SW480 (cell line): ENCODE results near the gene LMNA.
"Not testable (repeated sequence)": the region's sequence is repeated elsewhere in the genome, so short reads cannot be mapped to it uniquely, and the experiment has no call there.

Source experiments
- DNase-seq: peaks from one replicate; pipeline ENCODE4 v3.0.0-alpha.2; 2016; ENCODE audit warnings: low spot score

Gene LMNA

DNA sequence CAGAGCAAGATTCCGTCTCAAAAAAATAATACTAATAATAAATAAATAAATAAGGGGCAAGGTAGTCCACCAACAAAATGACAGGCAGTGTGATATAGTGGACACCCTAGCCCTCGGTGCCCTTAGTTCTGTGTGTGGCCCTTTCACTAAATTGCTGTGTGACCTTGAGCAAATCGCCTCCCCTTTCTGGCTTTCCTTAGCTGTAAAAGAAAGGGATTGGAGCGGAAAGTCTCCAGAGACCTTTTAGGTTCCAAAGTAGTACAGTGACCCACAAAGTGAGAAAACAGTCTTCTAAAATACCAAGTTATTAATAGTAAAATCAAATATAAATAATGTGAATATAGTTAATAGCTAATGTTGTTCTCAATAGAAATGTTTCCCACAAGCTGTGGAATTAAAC, 7.6 kb downstream of the LMNA start:
- DNase-seq: no peak

DNA sequence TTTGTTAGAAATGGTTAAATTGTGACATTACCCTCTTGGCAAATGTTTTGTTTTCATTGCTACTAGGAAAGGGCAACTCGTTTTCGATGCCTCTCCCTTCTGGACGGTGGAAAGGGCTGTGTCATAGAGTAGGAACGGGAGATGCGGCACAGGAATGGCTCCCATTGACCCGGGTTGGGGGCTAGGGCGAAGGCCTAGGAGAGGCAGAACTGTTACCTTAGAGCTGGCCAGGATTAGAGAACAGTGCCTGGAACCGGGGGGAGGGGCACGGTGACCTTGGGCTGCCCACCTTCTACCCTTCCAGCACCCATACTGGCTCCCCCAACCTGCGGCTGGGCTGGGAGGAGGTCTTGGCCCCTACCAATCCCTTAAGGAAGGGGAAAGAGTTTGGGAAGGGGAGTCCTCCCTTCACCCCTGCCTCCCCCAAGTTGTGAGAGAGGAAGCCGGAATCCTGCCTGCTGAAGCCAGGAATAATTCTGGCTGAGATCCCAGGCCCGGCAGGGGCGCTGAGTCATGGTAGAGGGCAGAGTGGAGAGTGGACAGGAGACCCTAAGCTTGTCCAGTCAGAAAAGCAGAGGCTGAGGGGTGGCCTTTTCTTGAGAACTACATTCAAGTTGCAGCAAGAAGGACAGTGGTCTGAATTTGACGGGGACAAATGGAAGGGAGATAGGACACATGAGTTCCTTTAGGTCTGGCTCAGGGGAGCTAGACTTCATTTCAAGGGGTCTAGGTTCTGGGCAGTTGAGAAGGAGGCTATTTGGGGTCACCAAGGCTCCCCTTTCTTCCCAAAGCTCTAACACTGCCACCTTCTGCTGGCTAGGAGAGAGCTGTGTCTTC, 8.2 kb downstream of the LMNA start:
- no peak for DNase-seq

DNA sequence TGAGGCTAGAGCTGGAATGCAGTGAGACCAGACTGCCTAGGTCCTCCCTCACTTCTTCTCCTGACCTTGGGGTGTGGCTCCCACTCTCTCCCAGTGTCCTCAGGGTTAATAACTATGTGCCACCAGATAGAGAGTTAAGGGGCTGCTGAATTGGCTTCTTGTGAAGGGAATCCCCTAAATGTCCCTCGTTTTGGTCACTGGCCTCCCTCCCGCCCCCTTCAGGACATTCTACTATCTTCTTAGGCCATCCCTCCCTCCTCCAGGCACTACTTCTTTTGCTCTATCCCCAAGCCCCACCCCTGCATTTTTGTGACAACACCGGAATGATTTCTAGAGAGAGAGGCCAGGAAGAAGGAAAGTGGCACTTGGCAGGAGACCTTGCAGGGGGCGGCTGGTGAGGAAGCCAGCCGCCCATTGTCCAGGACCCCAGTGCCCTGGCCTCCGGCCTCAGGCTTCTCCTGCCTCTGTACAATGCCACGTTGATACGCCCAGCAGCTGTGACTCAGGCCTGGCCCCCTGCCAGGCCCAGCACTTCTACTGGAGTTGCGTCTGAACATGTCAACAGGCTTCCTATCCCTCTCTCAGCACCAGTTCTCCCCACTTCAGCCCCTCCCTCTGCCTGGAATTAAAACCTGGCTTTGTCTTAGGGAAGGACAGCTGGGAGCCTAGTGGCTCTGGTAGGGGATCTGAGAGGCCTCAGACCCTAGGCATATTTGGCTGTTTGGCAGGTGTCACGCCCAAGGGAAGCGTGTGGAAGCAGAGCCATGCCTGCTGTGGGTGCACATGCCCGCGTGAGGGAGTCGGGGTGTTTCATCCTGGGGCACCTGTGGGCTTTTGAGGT, 9.1 kb downstream of the LMNA start:
- peak; percentile 93 for DNase-seq

DNA sequence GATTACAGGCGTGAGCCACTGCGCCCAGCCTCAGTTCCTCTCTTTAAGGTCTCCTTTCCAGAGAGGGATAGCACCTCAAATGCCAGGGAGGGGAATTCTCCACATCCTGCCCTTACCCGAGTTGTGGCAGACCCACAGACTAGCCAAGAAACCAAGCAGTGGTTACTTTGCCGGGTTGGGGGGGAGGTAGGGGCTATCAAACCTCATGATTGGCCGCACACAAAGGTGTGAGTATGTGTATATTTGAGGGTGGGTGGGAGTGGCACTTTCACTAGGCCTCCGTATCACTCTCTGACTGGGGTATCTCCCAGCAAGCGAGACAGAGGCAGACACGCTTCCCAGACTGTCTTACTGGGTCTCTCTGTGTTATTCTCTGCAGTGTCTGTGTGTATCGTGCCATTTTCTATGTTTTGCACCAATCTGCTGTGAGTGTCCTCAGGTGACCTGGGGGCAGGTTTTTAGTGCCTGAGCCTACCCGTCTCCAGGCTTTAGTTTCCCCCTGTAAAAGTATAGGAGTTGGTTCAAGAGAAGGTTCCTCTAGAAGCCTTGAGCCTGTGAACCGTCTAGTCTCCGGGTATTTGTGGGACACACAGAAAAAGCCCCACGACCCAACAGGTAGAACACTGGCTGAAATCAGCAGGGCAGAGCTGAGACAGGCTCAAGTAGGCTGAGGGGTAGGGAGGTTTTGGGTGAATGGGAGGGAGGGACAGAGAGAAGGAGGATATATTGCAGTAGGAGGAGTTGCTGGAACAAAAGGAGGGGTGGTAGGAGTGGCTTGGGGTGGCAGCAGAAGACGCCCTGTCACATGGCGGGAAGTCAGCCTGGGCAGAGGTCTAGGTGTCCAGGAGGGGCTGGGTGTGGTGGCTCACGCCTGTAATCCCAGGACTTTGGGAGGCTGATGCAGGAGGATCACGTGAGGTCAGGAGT, 10.3 kb downstream of the LMNA start:
- peak; percentile 73 for DNase-seq

DNA sequence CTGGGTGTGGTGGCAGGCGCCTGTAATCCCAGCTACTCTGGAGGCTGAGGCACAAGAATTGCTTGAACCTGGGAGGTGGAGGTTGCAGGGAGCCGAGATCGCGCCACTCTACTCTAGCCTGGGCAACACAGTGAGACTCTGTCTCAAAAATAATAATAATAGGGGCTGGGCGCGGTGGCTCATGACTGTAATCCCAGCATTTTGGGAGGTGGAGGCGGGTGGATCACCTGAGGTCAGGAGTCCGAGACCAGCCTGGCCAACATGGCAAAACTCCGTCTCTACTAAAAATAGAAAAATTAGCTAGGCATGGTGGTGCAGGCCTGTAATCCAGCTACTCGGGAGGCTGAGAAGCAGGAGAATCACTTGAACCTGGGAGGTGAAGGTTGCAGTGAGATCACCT, 11.0 kb downstream of the LMNA start:
- not testable (repeated sequence) for DNase-seq

DNA sequence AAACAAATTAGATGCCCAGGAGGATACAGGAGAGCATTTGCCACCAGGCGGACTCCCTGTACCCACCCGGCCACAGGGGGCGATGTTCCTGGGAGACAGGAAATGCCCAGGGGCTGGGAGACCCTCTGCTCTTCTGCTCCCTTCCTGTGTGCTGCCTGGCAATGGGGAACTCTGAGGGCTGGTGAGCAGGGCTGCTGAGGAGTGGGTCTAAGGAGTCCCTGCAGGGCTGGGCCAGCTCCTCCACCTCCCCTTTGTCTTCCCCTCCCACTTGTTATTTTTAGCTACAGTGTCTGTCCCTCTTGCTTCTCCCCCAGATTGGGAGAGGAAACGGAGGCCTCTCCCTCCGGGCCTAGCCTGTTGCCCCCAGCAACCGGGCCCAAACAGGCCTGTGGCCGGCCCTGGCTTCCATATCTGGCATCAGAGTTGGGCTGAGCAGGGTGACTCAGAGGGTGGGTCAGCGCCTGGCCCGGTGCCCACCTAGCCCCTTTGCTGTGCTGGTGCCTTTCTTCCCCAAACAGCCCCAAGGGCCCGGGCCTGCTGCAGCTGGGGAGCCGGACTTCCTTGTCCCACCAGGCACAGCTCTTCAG, 11.6 kb downstream of the LMNA start:
- peak; percentile 94 for DNase-seq

DNA sequence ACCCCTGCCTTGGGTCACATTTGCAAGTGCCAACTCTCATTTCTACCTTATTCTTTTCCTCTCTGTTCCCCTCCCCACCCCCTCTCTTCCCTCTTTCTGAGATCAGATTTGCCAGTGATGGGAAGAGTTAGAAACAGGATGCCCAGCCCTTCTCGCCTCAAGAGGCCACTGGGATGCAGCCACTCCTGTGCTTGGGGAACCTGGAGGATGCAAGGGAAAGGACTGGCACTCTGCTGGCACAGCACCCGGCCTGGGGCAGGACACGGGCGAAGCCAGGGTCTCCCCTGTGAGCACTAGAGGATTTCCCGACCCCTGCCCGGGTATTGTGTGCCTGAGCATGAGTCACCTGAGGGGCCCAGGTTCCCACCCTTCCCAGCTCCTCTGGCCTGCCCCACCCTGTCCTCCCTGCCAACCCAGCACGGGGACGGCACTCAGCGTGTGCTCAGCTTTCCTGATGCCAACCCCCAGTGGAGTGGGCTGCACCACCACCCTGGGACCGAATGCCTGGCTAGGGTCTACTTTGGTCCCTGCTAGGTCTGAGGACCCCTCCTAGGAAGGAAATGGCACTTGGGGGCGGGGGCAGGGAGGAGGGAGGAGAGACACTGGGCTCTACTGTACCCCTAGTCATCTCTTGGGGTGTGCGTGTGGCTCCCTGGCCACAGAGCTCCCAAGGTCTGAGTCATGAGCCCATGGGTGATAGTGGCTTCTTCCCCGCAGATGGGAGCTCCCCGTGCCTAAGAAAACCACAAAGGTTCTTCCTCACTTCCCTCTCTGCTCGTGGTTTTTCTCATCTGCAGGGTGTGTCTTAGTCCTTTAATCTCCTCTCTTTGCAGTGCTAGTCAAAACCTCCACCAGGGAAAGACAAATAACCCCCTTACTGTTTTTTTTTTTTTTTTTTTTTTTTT, 12.4 kb downstream of the LMNA start:
- DNase-seq: peak; percentile 99

DNA sequence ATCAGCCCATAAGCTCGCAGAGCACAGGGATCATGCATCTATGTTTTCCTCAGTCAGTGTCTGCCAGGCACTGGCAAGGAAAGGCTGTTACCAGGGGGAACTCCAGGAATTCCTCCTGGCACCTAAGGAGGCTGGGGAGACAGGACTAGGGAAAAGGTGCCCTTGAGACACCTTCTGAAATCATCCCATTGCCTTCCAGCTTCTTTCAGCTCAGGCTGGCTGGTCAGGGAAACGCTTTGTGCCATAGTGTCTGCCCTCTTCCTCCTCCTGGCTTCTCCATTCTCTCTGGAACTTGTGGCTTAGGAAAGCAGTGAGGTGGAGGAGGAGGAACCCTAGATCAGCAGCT, 13.8 kb downstream of the LMNA start:
- no peak for DNase-seq

DNA sequence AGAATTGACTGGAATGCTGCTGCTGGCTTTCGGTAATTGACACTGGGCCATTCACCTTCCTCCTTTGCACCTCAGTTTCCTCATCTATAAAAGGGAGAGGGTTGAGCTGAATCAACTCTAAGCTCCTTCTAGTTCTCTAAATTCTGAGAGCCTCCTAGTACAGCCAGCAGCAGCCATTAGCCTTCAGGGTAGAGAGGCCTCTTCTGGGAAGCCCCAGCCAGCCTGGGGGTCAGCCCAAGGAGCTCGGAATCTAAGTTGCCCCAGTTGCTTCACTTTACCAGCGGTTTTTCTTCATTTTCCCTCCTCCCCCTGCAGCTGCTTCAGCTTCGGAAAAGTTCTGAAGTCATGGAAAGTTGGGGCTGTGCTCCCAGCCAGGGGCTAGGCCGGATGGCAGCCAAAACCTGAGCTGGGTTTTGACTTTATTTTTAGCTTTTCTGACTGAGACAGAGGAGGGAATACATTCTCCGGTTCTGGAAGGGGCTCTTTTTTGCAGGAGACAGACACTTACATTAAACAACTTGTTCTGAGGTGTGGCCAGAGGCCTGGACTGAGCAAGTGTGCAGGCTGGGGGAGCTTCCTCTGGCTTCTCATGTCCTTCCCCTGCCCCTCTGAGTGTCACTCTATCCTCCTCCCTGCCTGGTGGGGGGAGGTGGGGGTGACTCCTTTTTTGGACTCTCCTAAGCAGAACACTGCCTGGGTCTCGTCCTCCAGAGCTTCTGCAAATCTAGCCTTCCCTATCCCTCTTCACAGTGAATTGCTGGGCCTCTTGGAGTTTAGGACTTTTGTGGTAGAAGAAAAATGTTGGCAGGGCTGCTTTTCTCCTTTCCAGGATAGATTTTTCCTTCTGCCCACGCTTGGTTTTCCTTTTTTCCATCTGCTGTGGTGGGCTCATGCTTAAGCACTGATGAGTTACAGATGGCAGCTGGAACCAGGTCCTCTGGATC, 14.4 kb downstream of the LMNA start:
- DNase-seq: no peak

DNA sequence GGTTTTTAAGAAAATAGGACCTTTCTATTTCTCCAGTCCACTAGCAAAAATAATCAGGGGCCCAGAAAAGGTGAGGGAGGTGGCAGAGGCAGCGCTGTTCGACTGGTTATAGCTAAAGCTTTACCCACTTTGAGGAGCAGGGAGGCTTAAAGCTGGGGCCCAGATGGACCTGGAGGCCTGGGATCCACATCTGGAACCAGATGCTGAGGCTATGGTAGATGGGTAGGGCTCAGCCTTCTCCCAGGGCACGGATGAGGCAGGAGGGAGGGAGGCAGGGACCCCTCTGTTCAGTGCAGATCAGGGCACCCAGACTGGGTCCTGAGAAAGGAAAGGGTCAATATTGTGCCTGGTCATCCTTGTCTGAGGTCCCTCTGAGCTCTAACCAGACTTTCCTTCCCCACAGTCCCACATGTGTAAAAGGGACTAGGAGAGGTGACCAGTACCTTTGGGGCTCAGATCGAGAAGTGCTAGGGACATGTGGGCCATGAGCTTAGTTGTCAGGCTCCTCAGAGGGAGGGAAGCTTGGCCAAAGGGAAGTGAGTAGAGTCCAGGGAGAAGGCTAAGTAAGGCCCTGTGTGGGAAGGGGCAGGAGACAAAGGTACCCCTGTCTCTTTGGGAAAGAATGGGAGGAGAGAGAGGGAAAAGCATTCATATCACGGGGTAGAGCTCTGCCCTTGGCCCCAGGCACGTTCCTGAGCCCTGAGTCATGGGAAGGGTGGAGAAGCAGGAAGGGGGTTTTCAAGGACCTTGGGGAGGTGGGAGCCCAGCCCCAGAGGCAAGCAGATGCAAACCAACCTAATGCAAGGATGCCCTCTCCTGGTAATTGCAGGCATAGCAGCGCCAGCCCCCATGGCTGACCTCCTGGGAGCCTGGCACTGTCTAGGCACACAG, 15.4 kb downstream of the LMNA start:
- peak; percentile 96 for DNase-seq

DNA sequence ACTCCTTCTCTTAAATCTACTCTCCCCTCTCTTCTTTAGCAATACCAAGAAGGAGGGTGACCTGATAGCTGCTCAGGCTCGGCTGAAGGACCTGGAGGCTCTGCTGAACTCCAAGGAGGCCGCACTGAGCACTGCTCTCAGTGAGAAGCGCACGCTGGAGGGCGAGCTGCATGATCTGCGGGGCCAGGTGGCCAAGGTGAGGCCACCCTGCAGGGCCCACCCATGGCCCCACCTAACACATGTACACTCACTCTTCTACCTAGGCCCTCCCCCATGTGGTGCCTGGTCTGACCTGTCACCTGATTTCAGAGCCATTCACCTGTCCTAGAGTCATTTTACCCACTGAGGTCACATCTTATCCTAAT, 16.0 kb downstream of the LMNA start:
- DNase-seq: no peak

DNA sequence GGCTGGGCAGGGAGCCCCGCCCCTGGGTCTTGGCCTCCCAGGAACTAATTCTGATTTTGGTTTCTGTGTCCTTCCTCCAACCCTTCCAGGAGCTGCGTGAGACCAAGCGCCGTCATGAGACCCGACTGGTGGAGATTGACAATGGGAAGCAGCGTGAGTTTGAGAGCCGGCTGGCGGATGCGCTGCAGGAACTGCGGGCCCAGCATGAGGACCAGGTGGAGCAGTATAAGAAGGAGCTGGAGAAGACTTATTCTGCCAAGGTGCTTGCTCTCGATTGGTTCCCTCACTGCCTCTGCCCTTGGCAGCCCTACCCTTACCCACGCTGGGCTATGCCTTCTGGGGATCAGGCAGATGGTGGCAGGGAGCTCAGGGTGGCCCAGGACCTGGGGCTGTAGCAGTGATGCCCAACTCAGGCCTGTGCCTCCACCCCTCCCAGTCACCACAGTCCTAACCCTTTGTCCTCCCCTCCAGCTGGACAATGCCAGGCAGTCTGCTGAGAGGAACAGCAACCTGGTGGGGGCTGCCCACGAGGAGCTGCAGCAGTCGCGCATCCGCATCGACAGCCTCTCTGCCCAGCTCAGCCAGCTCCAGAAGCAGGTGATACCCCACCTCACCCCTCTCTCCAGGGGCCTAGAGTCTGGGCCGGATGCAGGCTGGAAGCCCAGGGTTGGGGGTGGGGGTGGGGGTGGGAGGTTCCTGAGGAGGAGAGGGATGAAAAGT, 20.4 kb downstream of the LMNA start:
- DNase-seq: no peak

DNA sequence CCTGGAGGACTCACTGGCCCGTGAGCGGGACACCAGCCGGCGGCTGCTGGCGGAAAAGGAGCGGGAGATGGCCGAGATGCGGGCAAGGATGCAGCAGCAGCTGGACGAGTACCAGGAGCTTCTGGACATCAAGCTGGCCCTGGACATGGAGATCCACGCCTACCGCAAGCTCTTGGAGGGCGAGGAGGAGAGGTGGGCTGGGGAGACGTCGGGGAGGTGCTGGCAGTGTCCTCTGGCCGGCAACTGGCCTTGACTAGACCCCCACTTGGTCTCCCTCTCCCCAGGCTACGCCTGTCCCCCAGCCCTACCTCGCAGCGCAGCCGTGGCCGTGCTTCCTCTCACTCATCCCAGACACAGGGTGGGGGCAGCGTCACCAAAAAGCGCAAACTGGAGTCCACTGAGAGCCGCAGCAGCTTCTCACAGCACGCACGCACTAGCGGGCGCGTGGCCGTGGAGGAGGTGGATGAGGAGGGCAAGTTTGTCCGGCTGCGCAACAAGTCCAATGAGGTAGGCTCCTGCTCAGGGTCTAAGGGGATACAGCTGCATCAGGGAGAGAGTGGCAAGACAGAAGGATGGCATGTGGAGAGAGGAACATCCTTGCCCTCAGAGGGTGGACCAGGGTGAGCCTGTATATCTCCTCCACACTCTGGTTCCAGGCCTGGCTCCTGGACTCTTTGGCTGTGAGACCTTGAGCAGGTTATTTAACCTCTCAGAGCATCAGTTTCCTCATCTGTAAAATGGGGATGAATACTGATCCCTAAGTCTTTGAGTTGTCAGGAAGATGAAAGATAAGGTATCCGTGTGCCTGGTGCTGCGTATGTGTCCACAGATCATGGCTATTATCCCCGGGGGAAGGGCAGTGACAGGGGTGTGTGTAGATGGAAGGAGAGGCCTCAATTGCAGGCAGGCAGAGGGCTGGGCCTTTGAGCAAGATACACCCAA, 21.7 kb downstream of the LMNA start:
- no peak for DNase-seq

DNA sequence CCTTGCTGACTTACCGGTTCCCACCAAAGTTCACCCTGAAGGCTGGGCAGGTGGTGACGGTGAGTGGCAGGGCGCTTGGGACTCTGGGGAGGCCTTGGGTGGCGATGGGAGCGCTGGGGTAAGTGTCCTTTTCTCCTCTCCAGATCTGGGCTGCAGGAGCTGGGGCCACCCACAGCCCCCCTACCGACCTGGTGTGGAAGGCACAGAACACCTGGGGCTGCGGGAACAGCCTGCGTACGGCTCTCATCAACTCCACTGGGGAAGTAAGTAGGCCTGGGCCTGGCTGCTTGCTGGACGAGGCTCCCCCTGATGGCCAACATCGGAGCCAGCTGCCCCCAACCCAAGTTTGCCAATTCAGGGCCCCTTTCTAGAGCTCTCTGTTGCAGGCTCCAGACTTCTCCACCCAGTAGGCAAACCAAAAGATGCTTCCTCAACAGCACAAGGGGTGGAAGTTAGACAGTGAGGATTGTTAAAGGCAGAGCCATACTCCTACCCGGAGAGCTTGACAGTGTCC, 22.5 kb downstream of the LMNA start:
- DNase-seq: no peak

DNA sequence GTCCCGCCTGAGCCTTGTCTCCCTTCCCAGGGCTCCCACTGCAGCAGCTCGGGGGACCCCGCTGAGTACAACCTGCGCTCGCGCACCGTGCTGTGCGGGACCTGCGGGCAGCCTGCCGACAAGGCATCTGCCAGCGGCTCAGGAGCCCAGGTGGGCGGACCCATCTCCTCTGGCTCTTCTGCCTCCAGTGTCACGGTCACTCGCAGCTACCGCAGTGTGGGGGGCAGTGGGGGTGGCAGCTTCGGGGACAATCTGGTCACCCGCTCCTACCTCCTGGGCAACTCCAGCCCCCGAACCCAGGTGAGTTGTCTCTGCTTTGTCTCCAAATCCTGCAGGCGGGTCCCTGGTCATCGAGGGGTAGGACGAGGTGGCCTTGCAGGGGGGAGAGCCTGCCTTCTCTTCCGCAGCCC, 24.0 kb downstream of the LMNA start:
- DNase-seq: no peak

DNA sequence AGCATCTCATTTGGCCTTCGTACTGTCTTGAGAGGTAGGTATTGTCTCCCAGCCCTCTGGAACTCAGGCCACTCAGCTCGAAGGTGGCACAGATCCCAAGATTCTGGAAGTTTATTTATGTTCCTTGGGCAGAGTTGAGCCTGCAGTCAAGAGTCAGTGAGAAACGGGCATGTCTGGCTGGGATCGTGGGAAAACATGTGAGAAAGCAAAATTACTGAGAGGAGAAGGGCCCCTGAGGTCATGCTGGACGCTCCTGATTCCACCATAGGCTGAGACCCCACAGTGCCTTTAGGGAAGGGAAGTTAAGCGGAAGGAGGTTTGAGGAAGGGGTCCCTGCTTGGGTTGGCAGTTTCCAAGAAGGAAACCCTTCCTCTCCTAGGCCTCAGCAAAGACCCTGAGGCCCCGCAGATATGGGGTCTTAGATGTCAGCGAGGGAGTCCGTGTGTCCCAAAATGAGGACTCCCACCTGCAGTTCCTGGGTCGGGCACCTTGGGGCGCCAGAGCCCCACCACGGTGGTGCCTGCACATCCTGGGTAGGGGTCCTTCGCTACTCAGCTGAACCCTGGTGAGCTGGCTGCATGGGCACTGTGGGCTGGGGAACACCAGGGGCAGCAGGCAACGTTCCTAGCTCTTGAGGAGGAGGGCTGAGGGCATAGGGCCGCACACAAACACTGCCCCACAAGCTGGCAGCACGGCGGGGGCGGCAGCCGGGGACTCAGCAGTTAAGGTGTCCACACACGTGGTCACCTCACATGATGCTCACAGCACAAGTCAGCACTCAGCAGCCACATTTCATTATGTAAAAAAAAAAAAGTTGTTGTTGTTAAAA, 26.6 kb downstream of the LMNA start:
- no peak for DNase-seq
